ENCODE data around the gene FAM47E. TPM values are rescaled to one million over a fixed set of nuclear protein-coding genes. Genes with fewer than 3 reads are reported as not detected.

Gene FAM47E
- total and polyA plus RNA-seq, 4 donors: 0.85 to 2.5 (median 1.7) TPM

DNA sequence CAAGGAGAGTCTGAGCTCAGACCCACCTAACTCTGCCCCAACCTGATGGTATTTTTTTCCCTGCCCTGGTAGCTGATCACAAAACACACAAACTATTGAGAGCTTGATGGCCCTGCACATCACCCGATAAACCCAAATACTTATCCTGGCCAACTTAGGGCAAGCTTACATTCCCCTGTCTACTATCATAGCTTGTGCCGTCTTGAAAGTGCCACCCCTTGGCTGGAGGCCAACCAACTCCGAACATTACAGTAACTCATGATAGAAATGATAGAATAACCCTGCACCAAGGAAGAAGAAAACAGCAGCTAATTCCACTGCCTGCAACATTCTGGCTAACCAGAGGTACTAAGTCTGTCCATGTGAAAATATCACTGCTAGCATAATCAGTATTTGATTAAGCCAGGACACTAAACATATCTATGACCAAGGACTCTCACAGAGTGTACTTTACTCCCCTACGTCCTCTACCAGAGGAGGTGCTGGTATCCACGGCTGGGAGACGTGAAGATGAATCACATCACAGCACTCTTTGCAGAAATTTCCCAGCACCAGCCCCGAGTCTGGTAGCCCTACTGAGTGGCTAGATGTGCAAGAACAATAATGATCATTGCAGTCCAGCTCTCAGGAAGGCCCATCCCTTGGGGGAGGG is 63.9 kb downstream of the FAM47E start:
- Histone ChIP-seq H3K9me3 (ENCODE audit: control insufficient read depth in 4 of 4, low read length in 3 of 4) (peaks cover 0 to 4% (median 0%) of the 10 kb centered on the region in 4 donors), H3K27me3 (ENCODE audit: control insufficient read depth in 4 of 4, insufficient read depth in 4 of 4, low read length in 3 of 4) (no peaks in the 10 kb centered on the region), H3K27ac (ENCODE audit: low read depth in 1 of 2, low read length in 2 of 2) (peak overlapping the region in 1 of 2 donors; percentile 51), H3K4me3 (ENCODE audit: low read depth in 1 of 3, low read length in 3 of 3) (no peak overlapping the region), H3K36me3 (ENCODE audit: control insufficient read depth in 4 of 4, insufficient read depth in 3 of 4, low read depth in 1 of 4, low read length in 3 of 4) (no peaks in the 10 kb centered on the region), H3K4me1 (ENCODE audit: control insufficient read depth in 4 of 4, insufficient read depth in 4 of 4, low read length in 3 of 4) (peaks cover 0 to 17% (median 5%) of the 10 kb centered on the region in 4 donors), H3K9ac (ENCODE audit: low read depth in 1 of 2, low read length in 2 of 2) (no peak overlapping the region)
- TF ChIP-seq EGR1 (IDR thresholded peaks at IDR 0.05; ENCODE audit: low read depth in 2 of 2) (no peak), GABPA (IDR thresholded peaks at IDR 0.05 in 1 of 2, conservative IDR thresholded peaks at IDR 0.05 in 1 of 2) (no peak), ZBTB33 (IDR thresholded peaks at IDR 0.05) (no peak), HNF4A (conservative IDR thresholded peaks at IDR 0.05) (peak; percentile 25 to 32), RXRA (IDR thresholded peaks at IDR 0.05) (no peak), YY1 (IDR thresholded peaks at IDR 0.05) (no peak), HNF4G (IDR thresholded peaks at IDR 0.05) (peak; percentile 11), JUND (IDR thresholded peaks at IDR 0.05) (no peak), RAD21 (IDR thresholded peaks at IDR 0.05) (peak; percentile 13 to 40), MAX (IDR thresholded peaks at IDR 0.05) (no peak), FOXA2 (IDR thresholded peaks at IDR 0.05) (no peak)
- TF ChIP-seq, protein P1, sequence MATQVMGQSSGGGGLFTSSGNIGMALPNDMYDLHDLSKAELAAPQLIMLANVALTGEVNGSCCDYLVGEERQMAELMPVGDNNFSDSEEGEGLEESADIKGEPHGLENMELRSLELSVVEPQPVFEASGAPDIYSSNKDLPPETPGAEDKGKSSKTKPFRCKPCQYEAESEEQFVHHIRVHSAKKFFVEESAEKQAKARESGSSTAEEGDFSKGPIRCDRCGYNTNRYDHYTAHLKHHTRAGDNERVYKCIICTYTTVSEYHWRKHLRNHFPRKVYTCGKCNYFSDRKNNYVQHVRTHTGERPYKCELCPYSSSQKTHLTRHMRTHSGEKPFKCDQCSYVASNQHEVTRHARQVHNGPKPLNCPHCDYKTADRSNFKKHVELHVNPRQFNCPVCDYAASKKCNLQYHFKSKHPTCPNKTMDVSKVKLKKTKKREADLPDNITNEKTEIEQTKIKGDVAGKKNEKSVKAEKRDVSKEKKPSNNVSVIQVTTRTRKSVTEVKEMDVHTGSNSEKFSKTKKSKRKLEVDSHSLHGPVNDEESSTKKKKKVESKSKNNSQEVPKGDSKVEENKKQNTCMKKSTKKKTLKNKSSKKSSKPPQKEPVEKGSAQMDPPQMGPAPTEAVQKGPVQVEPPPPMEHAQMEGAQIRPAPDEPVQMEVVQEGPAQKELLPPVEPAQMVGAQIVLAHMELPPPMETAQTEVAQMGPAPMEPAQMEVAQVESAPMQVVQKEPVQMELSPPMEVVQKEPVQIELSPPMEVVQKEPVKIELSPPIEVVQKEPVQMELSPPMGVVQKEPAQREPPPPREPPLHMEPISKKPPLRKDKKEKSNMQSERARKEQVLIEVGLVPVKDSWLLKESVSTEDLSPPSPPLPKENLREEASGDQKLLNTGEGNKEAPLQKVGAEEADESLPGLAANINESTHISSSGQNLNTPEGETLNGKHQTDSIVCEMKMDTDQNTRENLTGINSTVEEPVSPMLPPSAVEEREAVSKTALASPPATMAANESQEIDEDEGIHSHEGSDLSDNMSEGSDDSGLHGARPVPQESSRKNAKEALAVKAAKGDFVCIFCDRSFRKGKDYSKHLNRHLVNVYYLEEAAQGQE (IDR thresholded peaks at IDR 0.05): no peak
- TF ChIP-seq, protein P2, sequence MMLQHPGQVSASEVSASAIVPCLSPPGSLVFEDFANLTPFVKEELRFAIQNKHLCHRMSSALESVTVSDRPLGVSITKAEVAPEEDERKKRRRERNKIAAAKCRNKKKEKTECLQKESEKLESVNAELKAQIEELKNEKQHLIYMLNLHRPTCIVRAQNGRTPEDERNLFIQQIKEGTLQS (IDR thresholded peaks at IDR 0.05): no peak
- no peak for DNase-seq (ENCODE audit: low spot score)
- WGBS: 52% methylated on average over 7 of the region's 7 CpGs

DNA sequence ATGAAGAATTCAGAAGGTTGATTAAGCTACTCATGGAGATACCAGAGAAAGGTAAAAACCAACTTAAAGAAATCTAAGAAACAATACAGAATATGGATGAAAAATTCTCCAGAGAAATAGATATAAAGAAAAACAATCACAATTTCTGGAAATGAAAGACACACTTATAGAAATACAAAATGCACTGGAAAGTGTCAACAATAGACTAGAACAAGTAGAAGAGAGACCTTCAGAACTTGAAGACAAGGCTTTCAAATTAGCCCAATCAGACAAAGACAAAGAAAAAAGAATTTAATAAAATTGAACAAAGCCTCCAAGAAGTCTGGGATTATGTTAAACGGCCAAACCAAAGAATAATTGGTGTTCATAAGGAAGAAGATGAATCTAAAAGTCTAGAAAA is 64.6 kb downstream of the FAM47E start:
- peaks cover 0 to 17% (median 5%) of the 10 kb centered on the region in 4 donors for H3K4me1 ChIP-seq (ENCODE audit: control insufficient read depth in 4 of 4, insufficient read depth in 4 of 4, low read length in 3 of 4)
- no peak overlapping the region for H3K4me3 ChIP-seq (ENCODE audit: low read depth in 1 of 3, low read length in 3 of 3)
- H3K9me3 ChIP-seq (ENCODE audit: control insufficient read depth in 4 of 4, low read length in 3 of 4): peaks cover 0 to 4% (median 0%) of the 10 kb centered on the region in 4 donors
- H3K36me3 ChIP-seq (ENCODE audit: control insufficient read depth in 4 of 4, insufficient read depth in 3 of 4, low read depth in 1 of 4, low read length in 3 of 4): no peaks in the 10 kb centered on the region
- WGBS: 93% methylated on average over 1 of the region's 1 CpG
- DNase-seq (ENCODE audit: low spot score): no peak
- H3K27me3 ChIP-seq (ENCODE audit: control insufficient read depth in 4 of 4, insufficient read depth in 4 of 4, low read length in 3 of 4): no peaks in the 10 kb centered on the region
- H3K9ac ChIP-seq (ENCODE audit: low read depth in 1 of 2, low read length in 2 of 2): no peak overlapping the region
- no peak overlapping the region for H3K27ac ChIP-seq (ENCODE audit: low read depth in 1 of 2, low read length in 2 of 2)
- no peak for TF ChIP-seq EGR1 (IDR thresholded peaks at IDR 0.05; ENCODE audit: low read depth in 2 of 2)
- no peak for TF ChIP-seq GABPA (IDR thresholded peaks at IDR 0.05 in 1 of 2, conservative IDR thresholded peaks at IDR 0.05 in 1 of 2)
- TF ChIP-seq NR2F2 (IDR thresholded peaks at IDR 0.05): no peak
- TF ChIP-seq, protein P1 (IDR thresholded peaks at IDR 0.05): no peak
- no peak for TF ChIP-seq MAX (IDR thresholded peaks at IDR 0.05)
- no peak for TF ChIP-seq RXRA (IDR thresholded peaks at IDR 0.05)
- no peak for TF ChIP-seq FOXA2 (IDR thresholded peaks at IDR 0.05)
- TF ChIP-seq YY1 (IDR thresholded peaks at IDR 0.05): no peak
- no peak for TF ChIP-seq RAD21 (IDR thresholded peaks at IDR 0.05)
- no peak for TF ChIP-seq HNF4A (conservative IDR thresholded peaks at IDR 0.05)
- TF ChIP-seq CTCF (IDR thresholded peaks at IDR 0.05; ENCODE audit: low read depth, low read length, missing input control): no peak
- TF ChIP-seq HNF4G (IDR thresholded peaks at IDR 0.05): no peak
- no peak for TF ChIP-seq ZBTB33 (IDR thresholded peaks at IDR 0.05)

Measured in liver (tissue), 9 donors.